GM10266 (cell line): Measurements from ENCODE around the gene ASF1B.

Source experiments
- DNase-seq: peaks from one replicate; pipeline ENCODE4 v3.0.0; 2012; ENCODE audit errors: extremely low spot score
- TF ChIP-seq, protein P1 (sequence below): IDR thresholded peaks from 2 replicates; pipeline ENCODE4 v1.5.1; 2012; ENCODE audit warnings: mild to moderate bottlenecking, low read depth; ENCODE audit not compliant: control insufficient read depth, insufficient read depth; ENCODE audit errors: missing control alignments

Gene ASF1B

GRCh38 chr19:14175351-14175792, 39.0 kb upstream of the ASF1B start:
- TF ChIP-seq, protein P1, sequence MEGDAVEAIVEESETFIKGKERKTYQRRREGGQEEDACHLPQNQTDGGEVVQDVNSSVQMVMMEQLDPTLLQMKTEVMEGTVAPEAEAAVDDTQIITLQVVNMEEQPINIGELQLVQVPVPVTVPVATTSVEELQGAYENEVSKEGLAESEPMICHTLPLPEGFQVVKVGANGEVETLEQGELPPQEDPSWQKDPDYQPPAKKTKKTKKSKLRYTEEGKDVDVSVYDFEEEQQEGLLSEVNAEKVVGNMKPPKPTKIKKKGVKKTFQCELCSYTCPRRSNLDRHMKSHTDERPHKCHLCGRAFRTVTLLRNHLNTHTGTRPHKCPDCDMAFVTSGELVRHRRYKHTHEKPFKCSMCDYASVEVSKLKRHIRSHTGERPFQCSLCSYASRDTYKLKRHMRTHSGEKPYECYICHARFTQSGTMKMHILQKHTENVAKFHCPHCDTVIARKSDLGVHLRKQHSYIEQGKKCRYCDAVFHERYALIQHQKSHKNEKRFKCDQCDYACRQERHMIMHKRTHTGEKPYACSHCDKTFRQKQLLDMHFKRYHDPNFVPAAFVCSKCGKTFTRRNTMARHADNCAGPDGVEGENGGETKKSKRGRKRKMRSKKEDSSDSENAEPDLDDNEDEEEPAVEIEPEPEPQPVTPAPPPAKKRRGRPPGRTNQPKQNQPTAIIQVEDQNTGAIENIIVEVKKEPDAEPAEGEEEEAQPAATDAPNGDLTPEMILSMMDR, result no peak
- no peak for DNase-seq

GRCh38 chr19:14174883-14175282, 38.5 kb upstream of the ASF1B start:
- TF ChIP-seq, protein P1, result no peak
- DNase-seq, result no peak

DNA sequence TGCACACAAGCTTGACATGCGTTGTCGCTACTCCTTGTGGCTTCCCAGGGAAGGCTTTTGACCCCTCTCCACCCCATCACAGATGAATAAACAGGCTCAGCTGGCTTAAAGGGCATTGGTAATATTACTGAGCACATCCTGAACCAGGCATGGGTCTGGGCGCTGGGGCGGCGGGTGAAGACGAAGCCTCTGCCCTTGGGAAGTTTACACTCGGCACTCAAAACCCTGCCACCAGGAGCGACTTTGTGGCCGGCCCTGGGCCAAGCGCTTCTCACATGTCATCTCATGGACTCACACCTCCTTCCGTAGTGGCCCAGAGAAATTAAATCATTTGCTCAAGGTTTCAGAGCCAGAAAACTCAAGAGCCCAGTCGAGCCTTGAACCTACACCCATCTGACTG, 32.6 kb upstream of the ASF1B start:
- no peak for DNase-seq
- TF ChIP-seq, protein P1, result no peak

- DNase-seq, result no peak
- TF ChIP-seq, protein P1, result no peak
Measured at GRCh38 chr19:14168259-14168972, 32.0 kb upstream of the ASF1B start.

DNA sequence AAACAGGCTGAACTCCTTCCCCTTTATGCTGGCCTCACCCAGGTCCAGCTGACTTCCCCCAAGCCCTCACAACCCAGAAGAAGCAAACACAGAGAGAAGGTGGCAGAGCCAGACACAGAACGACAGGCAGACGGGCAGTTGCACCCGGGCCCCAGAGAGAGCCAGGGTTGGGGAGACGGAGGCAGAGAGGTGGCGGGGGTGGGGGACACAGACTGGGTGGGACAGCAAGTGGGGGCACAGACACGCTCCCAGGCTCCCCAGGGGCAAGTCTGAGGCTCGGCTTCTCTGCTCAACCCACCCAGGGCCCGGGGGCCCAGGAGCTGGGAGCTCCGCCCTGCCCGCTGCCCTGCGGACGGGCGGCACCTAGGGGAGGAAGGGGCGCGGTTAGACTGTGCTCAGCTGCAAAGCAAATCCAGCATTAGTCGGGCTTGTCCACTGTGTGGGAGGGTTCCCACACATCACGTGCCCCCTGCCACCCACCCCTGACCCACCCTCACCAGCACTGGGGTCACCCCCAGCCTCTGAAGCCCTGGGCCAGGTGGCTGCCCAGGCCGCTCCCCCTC, 31.3 kb upstream of the ASF1B start:
- TF ChIP-seq, protein P1, result peak; percentile 6
- no peak for DNase-seq

DNA sequence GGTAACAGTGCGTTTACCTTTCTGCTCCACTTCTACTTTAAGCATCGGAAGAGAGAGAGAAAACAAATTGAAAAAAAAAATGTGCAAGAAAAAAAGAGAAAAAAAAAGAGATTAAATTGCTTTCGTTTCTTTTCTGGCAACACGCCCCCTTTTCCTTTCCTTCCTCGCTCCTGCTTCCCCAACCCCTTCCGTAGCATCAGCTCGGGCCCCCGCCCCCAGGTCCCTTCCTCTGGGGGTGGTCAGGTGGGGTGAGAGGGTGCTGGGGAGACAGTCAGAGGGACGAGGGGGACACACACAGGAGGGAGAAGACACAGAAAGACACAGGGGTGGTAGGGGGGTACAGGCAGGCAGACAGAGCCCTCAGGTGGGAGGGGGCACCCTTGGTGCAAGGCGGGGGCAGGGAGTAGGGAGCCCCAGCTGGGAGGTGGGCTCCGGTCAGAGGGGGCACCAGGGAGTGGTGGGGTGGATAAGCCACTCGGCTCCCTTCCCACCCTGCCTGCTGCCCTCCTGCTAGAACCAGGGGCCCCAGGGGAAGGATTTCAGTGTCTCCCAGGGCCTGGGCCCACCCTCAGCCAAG, 30.7 kb upstream of the ASF1B start:
- TF ChIP-seq, protein P1, result no peak
- DNase-seq, result no peak
